ENCODE measurements around the gene TRAM2.

- TF ChIP-seq CTCF (IDR thresholded peaks at IDR 0.05) (no peak), EP300 (IDR thresholded peaks at IDR 0.05) (no peak), POLR2A (IDR thresholded peaks at IDR 0.05) (no peak)
These were observed 66.7 kb downstream of the TRAM2 start for GRCh38 chr6:52510213-52510562.
